Neuronal stem cell (in vitro differentiated cells): ENCODE data around the gene COL6A1.

Experiments used
- DNase-seq: peaks from one replicate; pipeline ENCODE4 v3.0.0-alpha.2; 2013; ENCODE audit warnings: low spot score
- H2AFZ ChIP-seq: one replicate; pipeline ENCODE4 v1.6.1; 2013; ENCODE audit warnings: mild to moderate bottlenecking, low read length, inconsistent platforms
- H2AK5ac ChIP-seq: 2 replicates; pipeline ENCODE4 v1.6.1; 2013; ENCODE audit warnings: low read depth, mild to moderate bottlenecking, inconsistent platforms, low read length, moderate library complexity, mixed read lengths
- H2BK120ac ChIP-seq: 2 replicates; pipeline ENCODE4 v1.6.1; 2013; ENCODE audit warnings: low read depth, mild to moderate bottlenecking, inconsistent platforms, low read length, moderate library complexity, mixed read lengths
- H2BK12ac ChIP-seq: one replicate; pipeline ENCODE4 v1.6.1; 2013; ENCODE audit warnings: low read length, inconsistent platforms
- H2BK15ac ChIP-seq: 2 replicates; pipeline ENCODE4 v1.6.1; 2013; ENCODE audit warnings: mild to moderate bottlenecking, low read length, inconsistent platforms, mixed read lengths
- H2BK5ac ChIP-seq: one replicate; pipeline ENCODE4 v1.6.1; 2013; ENCODE audit warnings: inconsistent platforms, mild to moderate bottlenecking, low read length, moderate library complexity
- H3K14ac ChIP-seq: one replicate; pipeline ENCODE4 v1.6.1; 2013; ENCODE audit warnings: low read length, inconsistent platforms
- H3K18ac ChIP-seq: 2 replicates; pipeline ENCODE4 v1.6.1; 2013; ENCODE audit warnings: low read length, inconsistent platforms
- H3K23ac ChIP-seq: 2 replicates; pipeline ENCODE4 v1.6.1; 2013; ENCODE audit warnings: low read depth, mild to moderate bottlenecking, mixed read lengths, low read length, inconsistent platforms; ENCODE audit not compliant: poor library complexity
- H3K27ac ChIP-seq: replicated peaks from 3 replicates; pipeline ENCODE4 v1.5.1; 2013; ENCODE audit warnings: low read length, inconsistent platforms
- H3K27me3 ChIP-seq, 3 experiments: 2 replicates each; pipeline ENCODE4 v1.6.1; 2013; ENCODE audit warnings: low read length in 3 of 3, mild to moderate bottlenecking in 2 of 3, inconsistent platforms in 1 of 3, low read depth in 1 of 3, mixed read lengths in 1 of 3, moderate library complexity in 1 of 3; ENCODE audit not compliant: control insufficient read depth in 3 of 3, insufficient read depth in 3 of 3
- H3K36me3 ChIP-seq, 2 donors: replicated peaks in 1 of 2; 2 replicates each; pipeline ENCODE4 v1.6.1; 2013; ENCODE audit warnings: low read length in 2 of 2; ENCODE audit not compliant: control insufficient read depth in 2 of 2, insufficient read depth in 2 of 2
- H3K4ac ChIP-seq: 2 replicates; pipeline ENCODE4 v1.6.1; 2013; ENCODE audit warnings: inconsistent platforms, mild to moderate bottlenecking, low read length, moderate library complexity
- H3K4me1 ChIP-seq, 2 donors: 1 replicate in 1 of 2; 2 replicates in 1 of 2; pipeline ENCODE4 v1.6.1; 2013; ENCODE audit warnings: low read length in 2 of 2, low read depth in 1 of 2; ENCODE audit not compliant: control insufficient read depth in 2 of 2, insufficient read depth in 1 of 2
- H3K4me2 ChIP-seq: one replicate; pipeline ENCODE4 v1.6.1; 2013; ENCODE audit warnings: mild to moderate bottlenecking, low read length, inconsistent platforms; ENCODE audit not compliant: insufficient read depth, poor library complexity, severe bottlenecking
- H3K4me3 ChIP-seq, 2 donors: 2 replicates each; pipeline ENCODE4 v1.5.1; 2013; ENCODE audit warnings: low read length in 2 of 2, mild to moderate bottlenecking in 2 of 2, inconsistent platforms in 1 of 2, moderate library complexity in 1 of 2
- H3K79me1 ChIP-seq: one replicate; pipeline ENCODE4 v1.6.1; 2013; ENCODE audit warnings: low read depth, mild to moderate bottlenecking, inconsistent platforms, low read length, moderate library complexity
- H3K9ac ChIP-seq: one replicate; pipeline ENCODE4 v1.6.1; 2013; ENCODE audit warnings: mild to moderate bottlenecking, low read depth, low read length, inconsistent platforms; ENCODE audit not compliant: poor library complexity
- H3K9me3 ChIP-seq, 2 donors: replicated peaks in 1 of 2; 2 replicates each; pipeline versions ENCODE3 to v1.6.1; 2013; ENCODE audit warnings: low read length in 2 of 2, mild to moderate bottlenecking in 2 of 2, inconsistent platforms in 1 of 2, low read depth in 1 of 2, mixed read lengths in 1 of 2, moderate library complexity in 1 of 2; ENCODE audit not compliant: control insufficient read depth in 2 of 2, insufficient read depth in 1 of 2
- H4K8ac ChIP-seq: one replicate; pipeline ENCODE4 v1.6.1; 2013; ENCODE audit warnings: low read depth, mild to moderate bottlenecking, inconsistent platforms, low read length, moderate library complexity
- H4K91ac ChIP-seq: one replicate; pipeline ENCODE4 v1.6.1; 2013; ENCODE audit warnings: low read length, low read depth, mild to moderate bottlenecking, inconsistent platforms; ENCODE audit not compliant: poor library complexity
- WGBS, 2 donors: extraction: QIAGEN DNeasy Blood & Tissue Kit; methylation state at CpG; one replicate each; pipeline ENCODE4 v1.1.7; 2013; ENCODE audit warnings: missing lambda C conversion rate in 2 of 2, mixed read lengths in 1 of 2; ENCODE audit not compliant: insufficient read length in 2 of 2, insufficient replicate concordance in 1 of 2; ENCODE audit errors: extremely low coverage in 2 of 2; 5-methylcytosine and 5-hydroxymethylcytosine counted together

COL6A1 gene

DNA sequence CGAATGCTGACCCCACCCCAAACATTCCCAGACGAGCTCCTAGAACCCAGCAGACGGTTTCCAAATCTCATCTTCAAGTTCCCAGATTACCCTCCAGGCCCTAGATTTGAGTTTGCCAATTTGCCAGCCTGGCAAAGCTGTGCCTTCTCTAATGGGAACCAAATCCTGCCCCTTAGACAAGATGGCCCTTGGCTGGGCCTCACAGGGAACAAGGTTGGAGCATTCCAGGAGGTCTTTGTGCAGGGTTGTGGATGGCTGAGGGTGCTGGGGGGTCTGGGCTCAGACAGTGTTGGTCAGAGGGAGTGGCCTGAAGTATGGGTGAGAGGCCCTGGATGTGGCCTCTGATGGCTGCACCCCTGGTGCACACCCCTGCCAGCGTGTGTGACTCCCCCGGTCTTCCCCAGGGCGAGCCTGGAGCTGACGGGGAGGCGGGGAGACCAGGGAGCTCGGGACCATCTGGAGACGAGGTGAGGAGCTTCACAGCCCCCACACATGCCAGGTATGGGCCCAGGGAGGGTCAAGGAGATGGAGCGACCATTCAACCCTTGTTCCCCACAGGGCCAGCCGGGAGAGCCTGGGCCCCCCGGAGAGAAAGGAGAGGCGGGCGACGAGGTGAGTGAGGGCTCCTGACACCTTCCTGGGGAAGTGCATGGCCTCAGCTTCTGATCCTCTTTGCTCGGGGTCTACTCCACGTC, 10.2 kb downstream of the COL6A1 start:
- Histone ChIP-seq H3K23ac (no peak overlapping the region), H2BK15ac (no peak overlapping the region), H3K14ac (no peak overlapping the region), H4K8ac (peak overlapping the region; percentile 43), H2AK5ac (no peak overlapping the region), H3K18ac (peak overlapping the region; percentile 57), H3K27ac (no peak overlapping the region), H3K4me1 (no peaks in the 10 kb centered on the region), H2BK5ac (peak overlapping the region; percentile 66), H3K4me2 (no peak overlapping the region), H3K79me1 (peaks cover 4% of the 10 kb centered on the region), H3K27me3 (no peaks in the 10 kb centered on the region), H2AFZ (no peak overlapping the region), H3K4me3 (peak overlapping the region in 1 of 2 donors; percentile 22), H3K4ac (no peak overlapping the region), H3K9ac (no peak overlapping the region), H3K9me3 (no peaks in the 10 kb centered on the region), H3K36me3 (peaks cover 8 to 48% of the 10 kb centered on the region in 2 donors), H4K91ac (no peak overlapping the region), H2BK120ac (no peak overlapping the region), H2BK12ac (no peak overlapping the region)
- no peak for DNase-seq
- WGBS, 2 donors: no CpG with 5 or more reads among the region's 18 CpGs

DNA sequence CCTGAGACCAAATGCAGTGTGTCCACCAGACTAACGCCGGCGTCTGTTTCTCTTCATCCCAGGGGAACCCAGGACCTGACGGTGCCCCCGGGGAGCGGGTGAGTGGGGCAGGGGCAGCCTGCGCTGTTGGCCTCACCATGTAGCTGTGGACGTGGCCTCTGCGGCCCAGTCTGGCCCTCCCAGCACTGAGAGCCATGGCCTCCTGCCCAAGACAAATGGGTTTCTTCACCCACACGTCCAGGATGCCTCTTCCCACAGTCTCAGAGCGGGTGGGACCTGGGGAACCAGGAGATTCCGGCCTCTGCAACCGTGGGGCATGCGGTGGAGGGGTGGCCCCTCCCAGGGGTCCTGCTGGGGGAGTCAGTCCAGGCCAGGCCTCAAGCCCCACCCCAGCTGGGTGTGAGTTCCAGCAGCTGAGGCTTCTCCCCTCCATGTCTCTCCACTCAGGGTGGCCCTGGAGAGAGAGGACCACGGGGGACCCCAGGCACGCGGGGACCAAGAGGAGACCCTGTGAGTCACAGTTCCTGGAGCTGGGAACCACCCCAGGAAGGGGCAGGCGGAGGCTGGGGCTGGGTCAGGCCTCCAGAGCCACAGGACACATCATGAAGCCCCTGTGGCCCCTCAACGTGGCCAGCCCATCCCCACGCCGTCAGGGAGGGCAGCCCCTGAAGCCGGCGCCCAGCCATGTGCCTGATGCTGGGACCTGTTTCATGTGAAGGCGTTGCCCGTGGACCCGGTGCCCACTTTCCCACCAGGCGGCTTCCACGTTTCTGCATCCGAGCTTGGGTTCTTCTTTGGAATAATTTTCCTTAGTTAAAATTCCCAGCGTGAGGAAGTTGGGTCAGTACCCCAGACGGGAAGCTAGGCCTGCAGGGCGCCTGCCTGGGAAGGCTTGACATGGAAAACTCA, 11.0 kb downstream of the COL6A1 start:
- no peak overlapping the region for H2BK12ac ChIP-seq
- no peak overlapping the region for H3K9ac ChIP-seq
- no peaks in the 10 kb centered on the region for H3K9me3 ChIP-seq
- peak overlapping the region; percentile 81 for H2AK5ac ChIP-seq
- no peak overlapping the region for H2BK120ac ChIP-seq
- H2AFZ ChIP-seq: no peak overlapping the region
- no peaks in the 10 kb centered on the region for H3K27me3 ChIP-seq
- H3K14ac ChIP-seq: peak overlapping the region; percentile 56
- H3K4me2 ChIP-seq: no peak overlapping the region
- peaks cover 5 to 41% of the 10 kb centered on the region in 2 donors for H3K36me3 ChIP-seq
- H4K8ac ChIP-seq: no peak overlapping the region
- H3K4ac ChIP-seq: no peak overlapping the region
- H3K79me1 ChIP-seq: peaks cover 4% of the 10 kb centered on the region
- no peak overlapping the region for H3K23ac ChIP-seq
- WGBS, 2 donors: no CpG with 5 or more reads among the region's 32 CpGs
- no peak for DNase-seq
- H3K27ac ChIP-seq: no peak overlapping the region
- peak overlapping the region; percentile 75 for H2BK5ac ChIP-seq
- H2BK15ac ChIP-seq: no peak overlapping the region
- no peak overlapping the region for H4K91ac ChIP-seq
- no peak overlapping the region for H3K18ac ChIP-seq
- H3K4me3 ChIP-seq: no peak overlapping the region
- no peaks in the 10 kb centered on the region for H3K4me1 ChIP-seq

DNA sequence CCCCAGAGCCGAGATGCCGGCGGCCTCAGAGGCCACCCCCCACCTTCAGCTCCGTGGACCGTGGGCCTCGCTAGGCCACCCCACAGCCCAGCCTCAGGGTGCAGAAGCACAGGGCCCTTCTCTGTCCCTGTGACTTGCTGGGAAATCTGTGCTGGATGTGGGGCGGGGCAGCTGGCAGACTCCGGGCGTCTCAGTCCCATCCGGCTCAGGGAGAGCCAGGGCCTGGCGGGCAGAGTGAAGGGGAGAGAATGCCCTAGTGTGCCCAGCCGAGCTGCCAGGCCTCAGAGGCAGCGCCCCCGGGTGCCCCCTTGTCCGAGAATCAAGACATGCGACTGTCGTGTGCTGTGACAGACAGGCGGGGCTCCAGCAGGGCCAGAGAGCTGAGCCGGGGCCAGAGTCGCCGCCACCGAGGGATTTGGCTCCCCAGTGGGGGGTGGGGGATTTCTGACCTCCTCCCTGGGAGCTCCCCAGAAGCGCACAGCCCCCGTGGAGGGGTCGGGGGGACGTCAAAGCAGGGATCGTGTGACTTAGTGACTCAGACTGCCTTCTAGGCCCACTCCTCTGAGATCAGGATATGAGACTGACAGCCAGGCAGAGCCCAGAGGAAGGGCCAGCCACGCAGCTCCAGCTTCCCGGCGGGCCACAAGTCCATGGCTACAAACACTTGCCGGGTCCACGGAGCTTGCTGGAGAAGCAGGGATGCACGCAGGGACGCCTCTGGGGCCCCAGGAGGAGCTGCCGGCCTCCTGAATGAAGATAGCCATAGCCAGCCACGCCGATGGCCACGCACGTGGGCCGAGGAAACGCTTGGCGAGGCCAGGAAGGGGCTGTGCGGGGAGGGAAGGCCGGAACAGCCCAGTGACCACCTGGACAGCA, 11.9 kb downstream of the COL6A1 start:
- H3K14ac ChIP-seq: no peak overlapping the region
- peak overlapping the region; percentile 82 for H2BK5ac ChIP-seq
- no CpG with 5 or more reads among the region's 44 CpGs for WGBS, 2 donors
- H2AFZ ChIP-seq: no peak overlapping the region
- H3K36me3 ChIP-seq: peaks cover 5 to 41% of the 10 kb centered on the region in 2 donors
- H3K27ac ChIP-seq: no peak overlapping the region
- no peak overlapping the region for H2BK15ac ChIP-seq
- H3K4ac ChIP-seq: peak overlapping the region; percentile 23
- H3K27me3 ChIP-seq: no peaks in the 10 kb centered on the region
- H3K18ac ChIP-seq: peak overlapping the region; percentile 28
- peak overlapping the region; percentile 43 for H3K23ac ChIP-seq
- peak overlapping the region; percentile 56 for H2AK5ac ChIP-seq
- H3K4me3 ChIP-seq: no peak overlapping the region
- peak overlapping the region; percentile 44 for H3K9ac ChIP-seq
- DNase-seq: no peak
- no peak overlapping the region for H4K91ac ChIP-seq
- H3K79me1 ChIP-seq: peaks cover 4% of the 10 kb centered on the region
- no peak overlapping the region for H3K4me2 ChIP-seq
- no peak overlapping the region for H2BK12ac ChIP-seq
- peak overlapping the region; percentile 43 for H4K8ac ChIP-seq
- no peaks in the 10 kb centered on the region for H3K9me3 ChIP-seq
- no peak overlapping the region for H2BK120ac ChIP-seq
- H3K4me1 ChIP-seq: no peaks in the 10 kb centered on the region
